DND-41 (cell line): ENCODE results near the gene AKT3.

Experiments used
- ATAC-seq: fragments of 200-7000 bp; cut with Tn5 transposase; 3 replicates; pipeline ENCODE4 v1.9.1; 2021; ENCODE audit warnings: low read depth; ENCODE audit not compliant: insufficient read depth
- DNase-seq: peaks from one replicate; pipeline ENCODE4 v3.0.0-alpha.2; 2020
- H2AFZ ChIP-seq: 2 replicates; pipeline ENCODE4 v1.6.0; 2012; ENCODE audit warnings: low read depth, low read length
- H3K27ac ChIP-seq: 2 replicates; pipeline ENCODE4 v1.5.1; 2012; ENCODE audit warnings: low read length, inconsistent platforms
- H3K27me3 ChIP-seq: fragments of 200-600 bp; sonication (generic); 2 replicates; pipeline ENCODE4 v1.6.0; 2012; ENCODE audit warnings: low read length, mild to moderate bottlenecking, inconsistent platforms; ENCODE audit not compliant: insufficient read depth, poor library complexity
- H3K36me3 ChIP-seq: 2 replicates; pipeline ENCODE4 v1.5.1; 2012; ENCODE audit warnings: low read length, inconsistent platforms; ENCODE audit not compliant: insufficient read depth
- H3K4me1 ChIP-seq: 2 replicates; pipeline ENCODE4 v1.5.1; 2012; ENCODE audit warnings: mild to moderate bottlenecking, low read length; ENCODE audit not compliant: insufficient read depth
- H3K4me2 ChIP-seq: 2 replicates; pipeline ENCODE4 v1.6.0; 2012; ENCODE audit warnings: mild to moderate bottlenecking, moderate library complexity, low read length, inconsistent platforms; ENCODE audit not compliant: insufficient read depth
- H3K4me3 ChIP-seq, 2 experiments: fragments of 200-600 bp in 1 of 2; shearing (Covaris generic) in 1 of 2; 2 replicates each; pipeline ENCODE4 v1.5.1; 2012 to 2016; ENCODE audit warnings: inconsistent platforms in 2 of 2, low read length in 2 of 2, mild to moderate bottlenecking in 2 of 2, low read depth in 1 of 2, moderate library complexity in 1 of 2
- H3K79me2 ChIP-seq: 2 replicates; pipeline ENCODE4 v1.6.0; 2012; ENCODE audit warnings: low read length, inconsistent platforms; ENCODE audit not compliant: insufficient read depth
- H3K9ac ChIP-seq: 2 replicates; pipeline ENCODE4 v1.6.0; 2012; ENCODE audit warnings: low read depth, mild to moderate bottlenecking, inconsistent platforms, low read length, moderate library complexity
- H3K9me3 ChIP-seq: 2 replicates; pipeline ENCODE4 v1.5.1; 2012; ENCODE audit warnings: low read length, moderate library complexity, mild to moderate bottlenecking, inconsistent platforms; ENCODE audit not compliant: insufficient read depth, severe bottlenecking
- H4K20me1 ChIP-seq: 2 replicates; pipeline ENCODE4 v1.6.0; 2012; ENCODE audit warnings: low read length; ENCODE audit not compliant: insufficient read depth
- CTCF ChIP-seq: IDR thresholded peaks from 2 replicates; pipeline ENCODE4 v1.5.1; 2012; ENCODE audit warnings: borderline replicate concordance, low read length, moderate library complexity, mild to moderate bottlenecking; ENCODE audit not compliant: poor library complexity, severe bottlenecking; ENCODE audit errors: extremely low read depth
- EZH2 ChIP-seq: IDR thresholded peaks from 3 replicates; pipeline ENCODE4 v1.6.1; 2012; ENCODE audit warnings: borderline replicate concordance, low read depth, mild to moderate bottlenecking, moderate library complexity, low read length, inconsistent platforms; ENCODE audit not compliant: severe bottlenecking

Gene AKT3

GRCh38 chr1:243739335-243740003 is 110.6 kb downstream of the AKT3 start:
- ATAC-seq (peak; percentile 79), DNase-seq (peak; percentile 18)
- Histone ChIP-seq H3K4me1 (0 out of 2 replicates have a peak, but pooled peaks cover 3% of the 10 kb centered on the region), H2AFZ (no peak overlapping the region), H3K36me3 (peaks cover 6% of the 10 kb centered on the region; the same call in 1 of the 2 replicates), H3K4me3 (no peak overlapping the region), H3K9me3 (no peaks in the 10 kb centered on the region), H3K27me3 (no peaks in the 10 kb centered on the region), H3K79me2 (peaks cover 6% of the 10 kb centered on the region; the same call in 1 of the 2 replicates), H3K9ac (no peak overlapping the region), H4K20me1 (no peaks in the 10 kb centered on the region), H3K4me2 (no peak overlapping the region), H3K27ac (no peak overlapping the region; the same call in 1 of the 2 replicates)
- TF ChIP-seq EZH2 (no peak), CTCF (no peak)

GRCh38 chr1:243738020-243738419 is 112.0 kb downstream of the AKT3 start:
- no peak overlapping the region for H3K4me3 ChIP-seq
- H3K27me3 ChIP-seq = no peaks in the 10 kb centered on the region
- no peak overlapping the region for H3K4me2 ChIP-seq
- no peak overlapping the region for H3K27ac ChIP-seq
- H3K4me1 ChIP-seq = 0 out of 2 replicates have a peak, but pooled peaks cover 3% of the 10 kb centered on the region
- DNase-seq (no peak), ATAC-seq (no peak)
- no peak overlapping the region for H2AFZ ChIP-seq
- no peak overlapping the region for H3K9ac ChIP-seq
- TF ChIP-seq CTCF = no peak
- no peak for TF ChIP-seq EZH2
- H3K79me2 ChIP-seq = no peaks in the 10 kb centered on the region
- peaks cover 11% of the 10 kb centered on the region; the same call in 1 of the 2 replicates for H3K36me3 ChIP-seq
- no peaks in the 10 kb centered on the region for H4K20me1 ChIP-seq
- H3K9me3 ChIP-seq = no peaks in the 10 kb centered on the region

- Histone ChIP-seq H3K36me3 (peaks cover 15% of the 10 kb centered on the region), H3K4me1 (0 out of 2 replicates have a peak, but pooled peaks cover 3% of the 10 kb centered on the region), H3K4me3 (no peak overlapping the region), H3K4me2 (no peak overlapping the region), H3K9me3 (no peaks in the 10 kb centered on the region), H3K27ac (no peak overlapping the region), H3K9ac (no peak overlapping the region), H4K20me1 (no peaks in the 10 kb centered on the region), H3K27me3 (no peaks in the 10 kb centered on the region), H2AFZ (no peak overlapping the region), H3K79me2 (peaks cover 4% of the 10 kb centered on the region; the same call in 1 of the 2 replicates)
- TF ChIP-seq CTCF (no peak), EZH2 (no peak)
- DNase-seq = no peak
- no peak for ATAC-seq
These were observed 114.6 kb downstream of the AKT3 start for GRCh38 chr1:243735457-243735856.
